H1 (cell line): ENCODE data around the gene IRAG1. TPM values are rescaled to one million over a fixed set of nuclear protein-coding genes. Genes with fewer than 3 reads are reported as not detected.

ENCODE experiments used
- CBX8 ChIP-seq: fragments of 300-800, 300-1000 bp; sonication (generic); IDR thresholded peaks from 2 replicates; pipeline ENCODE4 v1.7.1; 2016; ENCODE audit warnings: low read depth, low read length, borderline replicate concordance
- CHD1 ChIP-seq: IDR thresholded peaks from 2 replicates; pipeline ENCODE4 v1.6.1; 2012; ENCODE audit warnings: low read depth, low read length, improper control_type of control experiment
- GABPA ChIP-seq: IDR thresholded peaks from 2 replicates; pipeline ENCODE4 v1.6.1; 2011; ENCODE audit warnings: mild to moderate bottlenecking, low read length, moderate library complexity, borderline replicate concordance; ENCODE audit not compliant: insufficient read depth
- SAP30 ChIP-seq: fragments of 300-600 bp; sonication (generic); IDR thresholded peaks from 2 replicates; pipeline ENCODE4 v1.7.1; 2012; ENCODE audit warnings: low read length, moderate library complexity, mild to moderate bottlenecking, inconsistent platforms; ENCODE audit not compliant: insufficient read depth, insufficient replicate concordance
- SIN3A ChIP-seq, 2 experiments: IDR thresholded peaks in 1 of 2; conservative IDR thresholded peaks in 1 of 2; 2 replicates each; pipeline ENCODE4 v1.6.1; 2011 to 2012; ENCODE audit warnings: low read length in 2 of 2, improper control_type of control experiment in 1 of 2, low read depth in 1 of 2, mild to moderate bottlenecking in 1 of 2
- polyA plus RNA-seq, 7 experiments: library from polyadenylated mRNA; depleted of rRNA in 3 of 7; stranded (reverse) in 5 of 7; unstranded in 2 of 7; fragments of >200 nt in 5 of 7; fragments of 200-250 nt in 2 of 7; gene quantifications; 1 replicate in 5 of 7; 2 replicates in 1 of 7; 4 replicates in 1 of 7; pipeline versions ENCODE4 v1.2.1 to v1.2.3, GENCODE V29; 2011 to 2013; ENCODE audit warnings: missing spikeins in 2 of 7, mixed read lengths in 2 of 7
- total RNA-seq: library from RNA; stranded (reverse); fragmentation: NEBNext Ultra II Directional; extraction: Animal tissue kit (Norgen Biotek cat#: 25700); gene quantifications from 2 replicates; pipeline ENCODE4 v1.2.1, GENCODE V29; 2021
- TF ChIP-seq, protein P1 (sequence below): IDR thresholded peaks from 2 replicates; pipeline ENCODE4 v1.6.1; 2012; ENCODE audit warnings: inconsistent platforms

Gene IRAG1
- total and polyA plus RNA-seq, 2 of the 8 experiments (the other 6 are each of a cell fraction or from before 2014, with no cell fraction given): 1.8 to 2.7 TPM

DNA sequence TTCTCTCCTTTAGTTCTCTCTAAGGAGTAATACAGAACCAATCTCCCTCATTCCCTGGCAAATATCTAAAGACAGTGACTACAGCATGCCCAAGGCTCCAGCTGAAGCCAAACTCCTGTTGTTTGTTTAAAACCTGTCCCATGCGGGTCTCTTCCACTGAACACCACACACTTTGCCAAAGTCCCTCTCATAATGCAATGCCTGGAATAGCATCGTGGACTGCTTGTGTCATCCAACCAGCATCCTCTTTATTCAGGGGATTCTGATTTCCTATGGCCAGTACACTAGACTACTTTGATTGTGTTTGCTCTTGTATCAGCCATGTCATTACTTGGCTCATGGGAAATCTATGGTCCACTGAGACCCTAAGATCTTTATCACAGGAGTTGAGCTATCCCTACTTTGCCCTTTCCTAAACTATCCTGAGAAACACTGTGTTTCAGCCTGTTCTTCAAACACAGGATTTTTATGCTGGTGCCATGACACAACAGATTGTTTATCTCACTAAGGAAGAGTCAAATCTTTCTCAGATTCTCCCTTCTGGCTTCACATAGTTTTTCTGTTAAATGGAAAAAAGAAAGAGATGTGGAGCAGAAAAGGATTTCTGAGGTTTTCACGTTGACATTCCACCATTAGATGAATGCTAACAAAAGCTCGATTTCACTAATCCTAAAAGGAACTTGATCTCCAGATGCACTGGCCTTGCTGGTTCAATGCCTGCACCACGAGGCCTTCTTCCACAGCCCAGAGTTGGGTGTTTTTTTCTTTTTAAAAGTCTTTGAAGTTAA, 15.9 kb upstream of the IRAG1 start (continued):
- no peak for TF ChIP-seq CHD1
- TF ChIP-seq SAP30: no peak
- TF ChIP-seq, protein P1, sequence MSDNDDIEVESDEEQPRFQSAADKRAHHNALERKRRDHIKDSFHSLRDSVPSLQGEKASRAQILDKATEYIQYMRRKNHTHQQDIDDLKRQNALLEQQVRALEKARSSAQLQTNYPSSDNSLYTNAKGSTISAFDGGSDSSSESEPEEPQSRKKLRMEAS: no peak
- no peak for TF ChIP-seq SIN3A (conservative IDR thresholded peaks at IDR 0.05 in 1 of 2, IDR thresholded peaks at IDR 0.05 in 1 of 2; ENCODE audit: low read depth in 1 of 2, low read length in 2 of 2)
- TF ChIP-seq GABPA: no peak
- TF ChIP-seq CBX8: no peak
